NCI-H510A (cell line): ENCODE data around the gene PEX16.

Experiments
- DNase-seq: peaks from one replicate; lab custom pipeline; 2025; lab: John Stamatoyannopoulos, UW

The PEX16 gene

GRCh38 chr11:45930951-45931570 is 13.4 kb upstream of the PEX16 start:
- no peak for DNase-seq

- peak; percentile 59 for DNase-seq
Observed at GRCh38 chr11:45930031-45930794, 12.5 kb upstream of the PEX16 start.

- no peak for DNase-seq
Observed at GRCh38 chr11:45929486-45930030, 11.9 kb upstream of the PEX16 start.

GRCh38 chr11:45928535-45929215 is 11.0 kb upstream of the PEX16 start:
- DNase-seq: no peak

- DNase-seq: no peak
Observed at GRCh38 chr11:45927684-45928413, 10.2 kb upstream of the PEX16 start.

GRCh38 chr11:45927332-45927683 is 9.6 kb upstream of the PEX16 start:
- DNase-seq: no peak

GRCh38 chr11:45926536-45927331 is 9.1 kb upstream of the PEX16 start:
- DNase-seq: no peak

GRCh38 chr11:45926001-45926401 is 8.3 kb upstream of the PEX16 start:
- DNase-seq: no peak

- no peak for DNase-seq
Observed at GRCh38 chr11:45925550-45925949, 7.9 kb upstream of the PEX16 start.

GRCh38 chr11:45924927-45925326 is 7.2 kb upstream of the PEX16 start:
- DNase-seq: no peak

- DNase-seq: no peak
Observed at GRCh38 chr11:45924036-45924915, 6.6 kb upstream of the PEX16 start.

- DNase-seq: peak; percentile 21
Observed at GRCh38 chr11:45922425-45923082, 4.9 kb upstream of the PEX16 start, which contains the start of gene LARGE2. TSS of gene LARGE2 (plus strand) at chr11:45922656. CDS start at chr11:45922883, 227 bp downstream.

GRCh38 chr11:45921561-45922424 is 4.1 kb upstream of the PEX16 start:
- DNase-seq: peak; percentile 59

- DNase-seq: no peak
Observed at GRCh38 chr11:45920531-45921477, 3.1 kb upstream of the PEX16 start.

- no peak for DNase-seq
Observed at GRCh38 chr11:45919806-45920530, 2.3 kb upstream of the PEX16 start.

GRCh38 chr11:45918962-45919675 is 1.4 kb upstream of the PEX16 start:
- DNase-seq: no peak
